Measurements from ENCODE around the gene PARD3B. TPM values are rescaled to one million over a fixed set of nuclear protein-coding genes. Genes with fewer than 3 reads are reported as not detected.
A peak's percentile ranks its signal among the peaks of the same experiment; 100 is the strongest.

The PARD3B gene
- total RNA-seq, 2 experiments from 2014 or later, result 0.16 TPM; not detected in 1

DNA sequence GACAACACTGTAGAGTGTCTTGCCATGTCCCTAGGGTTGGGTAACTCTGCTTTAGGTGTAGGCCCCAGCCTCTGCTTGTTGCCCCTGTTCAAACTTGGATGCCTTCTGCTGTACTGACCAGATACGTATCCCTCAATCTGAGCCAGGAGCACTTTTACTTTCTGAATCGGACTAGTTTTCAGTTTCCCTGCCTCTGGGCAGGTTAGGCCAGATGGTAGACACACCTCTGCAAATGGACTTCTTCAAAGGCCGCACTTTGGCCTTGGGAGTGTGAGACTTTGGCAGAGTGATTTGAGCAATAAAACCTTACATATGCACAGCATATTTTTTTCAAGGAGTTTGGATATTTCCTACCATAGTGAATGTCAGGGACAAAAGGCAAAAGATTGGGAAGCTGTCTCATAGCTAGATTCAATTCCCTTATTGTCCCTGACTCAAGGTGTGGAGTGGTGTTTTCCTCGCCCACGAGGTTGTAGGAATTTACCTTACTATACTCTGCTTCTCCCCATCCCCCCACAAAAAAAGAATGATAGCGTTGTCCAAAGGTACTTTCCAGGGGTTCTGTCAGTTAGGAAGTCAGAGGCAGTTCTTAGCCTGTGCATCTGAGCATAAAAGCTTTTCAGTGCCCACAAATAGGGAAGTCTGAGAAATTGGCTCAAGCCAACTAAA is 15.3 kb upstream of the PARD3B start:
- H3K4me3 Mint-ChIP-seq, result no peak overlapping the region
- no peak for ATAC-seq
- no peaks in the 10 kb centered on the region for H3K4me1 Mint-ChIP-seq
- H3K36me3 Mint-ChIP-seq, result no peaks in the 10 kb centered on the region
- CTCF ChIA-PET, result no interaction called here
- H3K27me3 Mint-ChIP-seq, result no peaks in the 10 kb centered on the region
- no peaks in the 10 kb centered on the region for H3K9me3 Mint-ChIP-seq (ENCODE audit: low read depth)
- DNase-seq, result no peak
- H3K27ac Mint-ChIP-seq, result no peak overlapping the region

DNA sequence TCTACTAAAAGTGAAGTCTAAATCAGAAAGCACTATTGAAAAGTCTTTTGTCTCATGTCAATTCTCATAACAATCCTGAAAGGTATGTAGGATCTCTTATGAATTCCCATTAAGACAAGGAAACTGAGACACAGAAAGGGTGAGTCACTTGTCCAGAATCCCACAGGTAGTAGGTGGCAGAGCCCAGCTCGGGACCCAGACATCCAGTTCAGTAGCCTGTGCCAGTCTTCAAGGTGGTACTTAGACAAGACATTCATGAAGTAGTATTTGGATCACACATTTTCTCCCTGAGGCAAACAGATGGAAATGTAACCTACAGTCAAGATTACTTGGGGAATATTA is 14.8 kb upstream of the PARD3B start:
- DNase-seq, result no peak
- Mint-ChIP-seq H3K9me3 (ENCODE audit: low read depth) (no peaks in the 10 kb centered on the region), H3K4me3 (no peak overlapping the region), H3K36me3 (no peaks in the 10 kb centered on the region), H3K4me1 (no peaks in the 10 kb centered on the region), H3K27me3 (no peaks in the 10 kb centered on the region), H3K27ac (no peak overlapping the region)
- CTCF ChIA-PET, result no interaction called here
- ATAC-seq, result no peak

- Mint-ChIP-seq H3K4me1 (no peaks in the 10 kb centered on the region), H3K27me3 (no peaks in the 10 kb centered on the region), H3K27ac (no peak overlapping the region), H3K4me3 (no peak overlapping the region), H3K9me3 (ENCODE audit: low read depth) (no peaks in the 10 kb centered on the region), H3K36me3 (no peaks in the 10 kb centered on the region)
- ATAC-seq (no peak), DNase-seq (no peak)
- CTCF ChIA-PET, result no interaction called here
These were observed 11.5 kb upstream of the PARD3B start for GRCh38 chr2:204533629-204534370.

GRCh38 chr2:204535356-204535755 is 9.9 kb upstream of the PARD3B start:
- H3K4me3 Mint-ChIP-seq, result no peak overlapping the region
- no peaks in the 10 kb centered on the region for H3K36me3 Mint-ChIP-seq
- no peaks in the 10 kb centered on the region for H3K4me1 Mint-ChIP-seq
- no peak overlapping the region for H3K27ac Mint-ChIP-seq
- DNase-seq (no peak), ATAC-seq (no peak)
- H3K27me3 Mint-ChIP-seq, result no peaks in the 10 kb centered on the region
- H3K9me3 Mint-ChIP-seq (ENCODE audit: low read depth), result no peaks in the 10 kb centered on the region
- CTCF ChIA-PET, result no interaction called here

DNA sequence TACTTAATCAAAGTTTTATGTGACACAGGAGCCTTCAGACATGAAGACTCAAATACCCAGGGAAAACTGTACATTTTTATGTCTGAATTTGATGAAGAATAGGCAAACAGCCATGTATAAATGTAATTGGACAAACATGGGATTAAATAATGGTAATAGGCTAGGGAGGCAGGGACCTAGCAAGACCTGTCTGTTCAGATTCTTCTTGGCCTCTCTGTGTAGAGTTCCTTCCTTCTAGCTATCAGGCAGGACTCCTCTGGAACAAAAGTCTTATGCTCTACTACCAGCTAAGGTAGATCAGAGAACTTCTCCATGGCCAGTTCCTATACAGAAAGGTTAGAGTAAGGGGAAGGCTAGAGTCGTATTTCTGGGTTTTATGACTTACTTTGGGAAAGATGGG is 9.5 kb upstream of the PARD3B start:
- CTCF ChIA-PET, result no interaction called here
- Mint-ChIP-seq H3K36me3 (no peaks in the 10 kb centered on the region), H3K4me1 (no peaks in the 10 kb centered on the region), H3K27me3 (no peaks in the 10 kb centered on the region), H3K27ac (no peak overlapping the region), H3K4me3 (no peak overlapping the region), H3K9me3 (ENCODE audit: low read depth) (no peaks in the 10 kb centered on the region)
- no peak for ATAC-seq
- DNase-seq, result no peak

DNA sequence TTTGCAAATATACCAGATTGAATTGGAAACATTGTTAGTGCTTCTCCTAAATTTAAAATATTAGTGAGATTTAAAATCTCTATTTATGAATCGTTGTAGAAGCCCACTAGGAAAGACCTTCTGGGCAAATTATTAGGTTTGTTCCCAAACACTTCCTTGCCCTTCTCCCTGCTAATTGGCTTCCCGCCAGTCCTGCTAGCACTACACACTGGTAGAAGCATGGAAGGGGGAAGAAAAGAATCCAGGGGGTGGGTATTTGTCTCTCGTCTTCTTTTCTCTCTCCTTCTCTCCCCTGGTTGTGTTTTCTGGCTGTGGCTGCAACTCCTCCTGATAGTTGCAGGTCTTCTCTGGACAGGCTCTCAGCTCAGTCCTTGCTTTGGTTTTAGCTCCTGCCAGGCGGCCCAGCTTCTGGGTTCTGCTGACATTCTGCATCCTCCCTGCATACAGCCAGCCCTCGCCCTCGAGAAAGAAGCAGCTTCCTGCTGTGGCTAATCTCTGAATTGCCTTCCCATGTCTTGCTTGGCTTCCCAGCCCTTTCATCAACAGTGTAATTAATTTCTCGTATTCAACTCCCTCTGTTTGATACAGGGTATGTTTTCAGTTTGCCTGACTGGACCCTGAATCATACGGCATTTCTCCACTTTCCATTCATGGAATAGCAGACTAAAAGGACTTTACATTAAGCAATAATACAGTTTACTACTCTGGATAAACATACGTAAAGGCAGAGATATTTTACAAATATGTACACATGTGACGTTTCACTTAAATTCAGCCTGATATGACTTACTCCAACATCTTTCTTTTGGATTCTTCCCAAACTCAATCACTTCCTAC is 6.9 kb upstream of the PARD3B start:
- DNase-seq (no peak), ATAC-seq (no peak)
- no peak overlapping the region for H3K4me3 Mint-ChIP-seq
- no peak overlapping the region for H3K27ac Mint-ChIP-seq
- H3K4me1 Mint-ChIP-seq, result no peaks in the 10 kb centered on the region
- peaks cover 9% of the 10 kb centered on the region for H3K27me3 Mint-ChIP-seq
- CTCF ChIA-PET, result no interaction called here
- no peaks in the 10 kb centered on the region for H3K36me3 Mint-ChIP-seq
- H3K9me3 Mint-ChIP-seq (ENCODE audit: low read depth), result no peaks in the 10 kb centered on the region

- Mint-ChIP-seq H3K4me1 (no peaks in the 10 kb centered on the region), H3K36me3 (no peaks in the 10 kb centered on the region), H3K27me3 (peaks cover 15% of the 10 kb centered on the region), H3K4me3 (no peak overlapping the region), H3K9me3 (ENCODE audit: low read depth) (no peaks in the 10 kb centered on the region), H3K27ac (no peak overlapping the region)
- CTCF ChIA-PET, result no interaction called here
- no peak for ATAC-seq
- DNase-seq, result no peak
These were observed 6.3 kb upstream of the PARD3B start for GRCh38 chr2:204539019-204539385.

- CTCF ChIA-PET, result no interaction called here
- ATAC-seq (no peak), DNase-seq (no peak)
- Mint-ChIP-seq H3K9me3 (ENCODE audit: low read depth) (no peaks in the 10 kb centered on the region), H3K36me3 (no peaks in the 10 kb centered on the region), H3K27ac (no peak overlapping the region), H3K27me3 (peaks cover 36% of the 10 kb centered on the region), H3K4me3 (no peak overlapping the region), H3K4me1 (peaks cover 9% of the 10 kb centered on the region)
These were observed 3.6 kb upstream of the PARD3B start for GRCh38 chr2:204541637-204542036.

- H3K27ac Mint-ChIP-seq, result no peak overlapping the region
- no peak overlapping the region for H3K4me3 Mint-ChIP-seq
- DNase-seq (no peak), ATAC-seq (no peak)
- H3K27me3 Mint-ChIP-seq, result peaks cover 43% of the 10 kb centered on the region
- H3K4me1 Mint-ChIP-seq, result peaks cover 9% of the 10 kb centered on the region
- CTCF ChIA-PET, result no interaction called here
- no peaks in the 10 kb centered on the region for H3K9me3 Mint-ChIP-seq (ENCODE audit: low read depth)
- H3K36me3 Mint-ChIP-seq, result no peaks in the 10 kb centered on the region
These were observed 2.2 kb upstream of the PARD3B start for GRCh38 chr2:204542982-204543608.

DNA sequence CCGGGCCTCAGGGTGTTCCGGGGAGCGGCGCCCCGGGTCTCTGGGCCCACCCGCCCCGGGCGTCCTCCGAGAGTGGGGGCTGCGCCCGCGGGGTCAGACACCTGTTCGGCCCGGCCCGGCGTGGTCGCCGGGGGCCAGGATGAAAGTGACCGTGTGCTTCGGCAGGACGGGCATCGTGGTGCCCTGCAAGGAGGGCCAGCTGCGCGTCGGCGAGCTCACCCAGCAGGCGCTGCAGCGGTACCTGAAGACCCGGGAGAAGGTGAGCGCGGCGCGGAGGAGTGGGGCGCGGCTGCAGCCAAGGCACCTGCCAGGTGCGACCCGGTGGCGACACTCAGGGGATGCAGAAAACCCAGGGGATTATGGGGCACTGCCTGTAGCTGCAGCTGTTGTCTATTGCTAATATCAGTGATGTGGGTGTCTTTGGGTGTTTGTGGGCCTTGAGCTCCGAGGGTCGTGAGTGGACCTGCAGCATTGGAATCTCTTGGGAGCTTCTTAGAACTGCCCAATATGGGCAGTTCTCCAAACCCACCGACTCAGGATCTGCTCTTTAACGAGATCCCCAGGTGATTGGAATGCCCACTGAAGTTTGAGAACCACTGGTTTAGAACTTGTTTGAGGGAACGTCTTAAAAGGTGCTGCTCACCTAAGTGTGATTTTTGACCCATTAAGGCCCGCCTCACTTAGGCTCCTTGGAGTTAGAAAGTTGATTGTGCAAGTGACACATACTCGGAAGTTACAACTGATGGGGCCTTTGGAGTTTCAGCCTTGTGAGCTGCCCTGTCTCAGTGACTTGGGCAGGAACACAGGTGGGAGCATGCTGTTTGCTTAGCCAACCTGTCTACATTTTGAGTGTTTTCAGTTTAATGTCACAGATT is 823 bp downstream of the PARD3B start:
- CTCF ChIA-PET, result no interaction called here
- Mint-ChIP-seq H3K9me3 (ENCODE audit: low read depth) (no peaks in the 10 kb centered on the region), H3K36me3 (no peaks in the 10 kb centered on the region), H3K4me1 (peaks cover 9% of the 10 kb centered on the region), H3K27me3 (peaks cover 57% of the 10 kb centered on the region), H3K27ac (no peak overlapping the region), H3K4me3 (peak overlapping the region; percentile 57)
- ATAC-seq, result no peak
- no peak for DNase-seq

DNA sequence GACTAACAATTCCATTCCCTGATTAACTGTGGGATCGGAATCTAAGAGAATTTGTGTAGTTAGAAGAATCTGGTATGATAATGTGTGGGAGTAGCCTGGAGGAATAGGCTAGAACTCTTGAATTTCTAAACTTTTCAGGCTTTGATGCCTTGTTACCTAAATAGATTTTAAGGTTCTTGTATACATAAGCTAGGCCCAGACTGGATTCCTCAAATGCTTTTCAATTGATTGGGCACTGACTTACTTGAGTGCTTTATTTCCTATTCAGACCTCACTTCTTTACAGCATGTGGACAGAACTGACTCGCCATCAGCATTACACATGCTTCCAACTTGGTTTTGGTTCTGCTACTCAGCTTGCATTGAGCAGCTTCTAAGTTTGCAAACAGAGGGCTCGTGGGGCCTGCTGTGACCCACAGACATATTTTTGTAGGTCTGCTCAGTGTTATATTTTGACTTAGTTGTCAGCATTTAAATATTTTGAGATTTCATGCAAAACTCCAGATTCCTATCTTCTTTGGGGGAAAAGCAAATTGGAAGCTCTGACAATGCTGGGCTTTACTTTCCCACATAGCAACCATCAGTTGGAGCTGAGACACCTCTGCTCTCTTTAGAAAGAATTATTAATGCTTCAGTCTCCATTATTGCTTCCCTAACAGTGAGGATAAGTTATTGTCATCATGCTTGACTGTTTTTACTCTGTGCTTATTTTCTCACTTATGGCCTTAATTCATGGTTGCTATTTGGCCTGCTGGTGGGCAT is 5.7 kb downstream of the PARD3B start:
- no peak overlapping the region for H3K27ac Mint-ChIP-seq
- no peaks in the 10 kb centered on the region for H3K36me3 Mint-ChIP-seq
- H3K4me3 Mint-ChIP-seq, result no peak overlapping the region
- peaks cover 28% of the 10 kb centered on the region for H3K27me3 Mint-ChIP-seq
- H3K4me1 Mint-ChIP-seq, result no peaks in the 10 kb centered on the region
- CTCF ChIA-PET, result no interaction called here
- ATAC-seq (no peak), DNase-seq (no peak)
- no peaks in the 10 kb centered on the region for H3K9me3 Mint-ChIP-seq (ENCODE audit: low read depth)

GRCh38 chr2:204551512-204551863 is 6.2 kb downstream of the PARD3B start:
- no peak for DNase-seq
- no peak overlapping the region for H3K4me3 Mint-ChIP-seq
- peaks cover 22% of the 10 kb centered on the region for H3K27me3 Mint-ChIP-seq
- no peaks in the 10 kb centered on the region for H3K4me1 Mint-ChIP-seq
- H3K9me3 Mint-ChIP-seq (ENCODE audit: low read depth), result no peaks in the 10 kb centered on the region
- ATAC-seq, result no peak
- H3K36me3 Mint-ChIP-seq, result no peaks in the 10 kb centered on the region
- H3K27ac Mint-ChIP-seq, result no peak overlapping the region
- CTCF ChIA-PET, result no interaction called here
